ENCODE results near the gene TJP3.

- TF ChIP-seq CTCF (IDR thresholded peaks at IDR 0.05) = no peak
- TF ChIP-seq POLR2A (IDR thresholded peaks at IDR 0.05) = no peak
These were observed 27.2 kb upstream of the TJP3 start for GRCh38 chr19:3680939-3681338.
